ENCODE measurements around the gene CHRNA5.

- TF ChIP-seq CTCF (IDR thresholded peaks at IDR 0.05; ENCODE audit: insufficient read depth, low read length, poor library complexity, severe bottlenecking) (no peak), EZH2phosphoT487 (conservative IDR thresholded peaks at IDR 0.05; ENCODE audit: low read length) (no peak)
Observed at GRCh38 chr15:78641102-78641748, 75.9 kb downstream of the CHRNA5 start, which contains the start of gene CHRNB4.
